ENCODE results near the gene FGD4.
"Not testable (repeated sequence)": the region's sequence is repeated elsewhere in the genome, so short reads cannot be mapped to it uniquely, and the experiment has no call there.

FGD4 gene

GRCh38 chr12:32489070-32489469, 89.7 kb downstream of the FGD4 start:
- DNase-seq (ENCODE audit: low read depth in 3 of 3, low spot score in 1 of 3), result no peak

DNA sequence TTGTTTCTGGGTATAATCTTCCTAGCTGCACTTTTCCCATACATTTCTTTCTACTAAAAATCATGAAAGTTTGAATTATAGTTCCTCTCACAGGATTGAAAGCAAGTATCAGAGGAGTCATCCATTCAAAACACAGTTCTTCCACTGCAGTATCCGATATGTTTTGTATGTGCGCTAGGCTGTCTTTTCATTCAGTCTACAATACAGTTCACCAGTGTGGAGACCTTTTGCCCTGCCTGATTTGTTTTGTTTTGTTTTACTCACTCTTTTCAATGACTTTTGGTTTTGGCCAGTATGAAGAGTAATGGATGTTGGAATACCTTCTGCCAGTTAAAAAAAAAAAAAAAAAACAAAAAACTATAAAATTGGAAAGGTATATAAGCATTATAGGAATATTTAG, 91.4 kb downstream of the FGD4 start:
- no peak for DNase-seq (ENCODE audit: low read depth in 3 of 3, low spot score in 1 of 3)

DNA sequence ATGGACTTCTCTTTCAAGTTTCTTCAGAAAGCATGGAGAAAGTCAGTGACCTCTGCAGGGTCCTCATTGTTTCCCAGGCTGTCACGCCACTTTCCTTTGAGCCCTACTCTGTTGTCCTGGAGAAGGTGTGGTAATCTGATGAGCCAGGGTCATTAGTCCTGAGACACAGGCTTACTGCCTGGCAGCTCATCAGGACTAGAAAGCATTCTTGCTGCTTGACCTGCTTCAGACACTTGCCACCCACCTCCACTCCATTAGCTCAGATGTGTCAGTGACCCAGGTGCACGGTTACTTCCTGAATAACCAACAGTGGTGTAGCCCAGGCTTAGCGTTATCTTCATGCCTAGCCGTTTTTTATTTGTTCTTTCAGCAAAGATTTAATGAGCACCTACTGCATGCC, 93.9 kb downstream of the FGD4 start:
- DNase-seq (ENCODE audit: low read depth in 3 of 3, low spot score in 1 of 3), result no peak

- DNase-seq (ENCODE audit: low read depth in 3 of 3, low spot score in 1 of 3), result no peak
Measured at GRCh38 chr12:32494656-32495055, 95.3 kb downstream of the FGD4 start.

DNA sequence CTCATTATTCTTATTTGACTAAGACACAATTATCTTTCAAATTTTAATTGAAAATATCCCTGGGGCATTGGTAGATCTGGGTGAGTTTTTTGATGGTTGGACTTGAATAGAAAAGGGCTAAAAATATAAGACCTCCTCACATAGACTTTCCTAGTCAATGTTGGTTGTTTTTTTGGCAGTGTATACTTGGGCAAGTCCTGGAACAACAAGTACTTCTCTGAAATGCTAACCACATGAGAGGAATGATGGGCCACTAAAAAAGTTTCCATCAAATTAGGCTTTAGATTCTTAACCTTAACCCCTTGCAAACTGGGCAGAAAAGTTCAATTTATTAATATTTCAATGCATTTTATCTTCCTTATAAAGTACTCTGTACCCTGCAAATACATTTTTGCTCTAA, 97.6 kb downstream of the FGD4 start:
- DNase-seq (ENCODE audit: low read depth in 3 of 3, low spot score in 1 of 3), result no peak

DNA sequence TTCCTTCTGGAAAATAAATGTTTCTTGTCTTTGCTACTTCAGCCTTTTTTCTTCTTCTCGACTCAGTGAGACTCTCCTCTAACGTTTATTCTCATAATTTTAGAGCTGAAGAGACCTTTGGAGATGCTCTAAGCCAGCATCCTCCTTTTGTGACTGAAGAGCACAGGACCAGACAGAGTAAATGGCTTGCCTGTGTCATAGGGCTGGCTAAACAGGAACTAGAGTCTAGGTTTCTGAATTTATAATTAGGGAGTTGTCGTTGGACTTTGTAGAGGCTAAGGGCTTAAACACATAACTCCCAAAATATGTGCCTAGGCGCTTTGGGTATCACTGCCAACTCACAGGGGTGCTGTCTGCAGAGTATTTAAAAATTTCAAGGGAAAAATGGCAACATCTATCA, 98.5 kb downstream of the FGD4 start:
- no peak for DNase-seq (ENCODE audit: low read depth in 3 of 3, low spot score in 1 of 3)

DNA sequence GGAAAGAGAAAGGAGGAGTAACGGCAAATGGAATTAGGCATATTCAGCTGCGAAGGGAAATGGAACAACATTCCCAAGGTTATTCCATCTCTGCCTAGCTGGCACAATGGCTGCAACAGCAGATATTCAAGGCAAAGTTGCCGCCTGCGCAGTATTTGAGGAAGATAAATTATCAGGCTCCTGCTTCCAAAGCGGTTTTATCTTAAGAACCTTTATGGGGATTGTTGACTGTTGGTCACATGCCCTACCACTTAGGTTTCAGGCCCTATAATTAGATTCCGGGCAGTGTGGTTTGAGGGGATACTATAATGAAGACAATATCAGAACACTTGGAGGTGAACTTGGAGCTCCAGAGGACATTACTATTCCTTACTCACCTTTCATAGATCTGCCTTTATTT, 99.7 kb downstream of the FGD4 start:
- DNase-seq (ENCODE audit: low read depth in 3 of 3, low spot score in 1 of 3), result no peak

- DNase-seq (ENCODE audit: low read depth in 3 of 3, low spot score in 1 of 3), result no peak
Measured at GRCh38 chr12:32501835-32502333, 102.5 kb downstream of the FGD4 start.

DNA sequence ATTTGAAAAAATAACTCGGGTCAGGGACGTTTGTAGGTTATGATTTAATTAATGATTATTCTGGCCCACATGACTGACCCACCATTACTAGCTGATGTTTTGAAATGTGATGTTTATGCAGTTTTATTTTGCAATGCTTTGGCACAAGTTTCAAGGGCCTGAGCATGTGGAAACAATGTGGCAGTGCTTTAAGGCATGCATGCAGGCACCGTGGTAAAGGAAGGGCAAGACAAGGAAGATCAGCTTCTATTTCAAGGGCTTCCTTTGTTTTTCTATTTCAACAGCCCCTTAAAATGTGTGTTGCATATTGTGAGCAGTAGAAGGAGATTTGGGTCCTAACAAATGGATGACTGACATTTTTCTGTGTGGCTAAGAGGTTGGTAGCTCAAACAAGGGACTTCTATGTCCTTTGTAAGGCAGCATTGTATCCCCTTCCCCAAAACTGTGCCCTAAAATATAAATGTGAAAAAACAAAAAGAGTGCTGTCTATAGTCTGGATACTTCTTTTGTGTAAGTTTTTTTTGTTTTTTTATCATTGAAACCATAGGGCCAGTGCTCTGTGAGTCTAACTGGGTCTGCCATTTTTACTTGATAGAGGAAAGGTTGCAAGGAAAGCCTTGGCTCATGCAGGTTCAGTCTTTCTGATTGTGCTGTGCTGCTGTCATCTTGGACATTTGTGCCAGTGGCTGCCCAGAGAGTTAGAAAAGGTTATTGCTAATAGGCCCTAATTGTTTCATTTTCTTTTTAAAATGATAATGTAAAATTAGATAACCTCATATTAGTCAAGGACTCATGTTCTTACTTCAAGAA, 103.5 kb downstream of the FGD4 start:
- DNase-seq (ENCODE audit: low read depth in 3 of 3, low spot score in 1 of 3), result no peak

GRCh38 chr12:32503730-32504129, 104.4 kb downstream of the FGD4 start:
- DNase-seq (ENCODE audit: low read depth in 3 of 3, low spot score in 1 of 3), result no peak

- no peak for DNase-seq (ENCODE audit: low read depth in 3 of 3, low spot score in 1 of 3)
Measured at GRCh38 chr12:32504591-32504990, 105.2 kb downstream of the FGD4 start.

DNA sequence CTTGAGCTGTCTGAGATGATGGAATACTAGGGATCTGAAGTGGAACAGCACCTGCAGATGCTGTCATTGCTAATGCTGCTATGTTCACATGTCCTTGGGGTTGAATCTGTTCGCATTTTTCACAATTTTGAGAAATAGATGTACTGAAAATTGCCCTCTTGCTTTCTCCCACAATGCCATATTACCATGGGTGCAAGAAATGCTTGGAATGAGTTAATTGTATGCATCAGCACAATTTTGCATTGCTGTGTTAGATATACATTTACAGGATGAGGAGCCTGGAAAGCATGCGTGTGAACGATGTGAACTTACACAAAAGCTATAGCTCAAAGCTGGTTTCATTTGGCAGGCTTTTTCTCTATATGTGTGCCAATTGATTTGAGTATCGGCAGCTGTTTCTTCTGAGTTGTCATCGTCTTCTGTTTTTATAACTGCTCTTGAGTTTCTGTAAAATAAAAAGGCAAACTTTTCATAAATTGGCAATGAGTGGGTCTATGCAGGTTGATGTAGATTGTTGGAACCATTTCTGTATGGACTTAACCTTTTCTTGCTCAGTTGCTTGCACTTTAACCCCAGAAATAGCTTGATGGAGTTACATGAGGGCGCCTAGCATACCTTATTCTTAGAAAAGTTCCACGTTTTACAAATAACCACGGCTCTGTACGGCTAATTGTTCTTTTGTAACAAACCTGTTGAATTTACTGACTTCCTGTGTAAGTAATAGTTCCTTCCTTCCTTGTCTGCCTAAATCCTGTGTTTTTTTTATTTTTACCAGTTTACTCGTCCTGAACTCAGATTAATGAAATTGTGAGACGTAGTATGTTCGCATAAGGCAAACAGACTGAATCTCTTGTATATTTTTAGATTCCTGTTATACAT, 105.9 kb downstream of the FGD4 start:
- no peak for DNase-seq (ENCODE audit: low read depth in 3 of 3, low spot score in 1 of 3)

DNA sequence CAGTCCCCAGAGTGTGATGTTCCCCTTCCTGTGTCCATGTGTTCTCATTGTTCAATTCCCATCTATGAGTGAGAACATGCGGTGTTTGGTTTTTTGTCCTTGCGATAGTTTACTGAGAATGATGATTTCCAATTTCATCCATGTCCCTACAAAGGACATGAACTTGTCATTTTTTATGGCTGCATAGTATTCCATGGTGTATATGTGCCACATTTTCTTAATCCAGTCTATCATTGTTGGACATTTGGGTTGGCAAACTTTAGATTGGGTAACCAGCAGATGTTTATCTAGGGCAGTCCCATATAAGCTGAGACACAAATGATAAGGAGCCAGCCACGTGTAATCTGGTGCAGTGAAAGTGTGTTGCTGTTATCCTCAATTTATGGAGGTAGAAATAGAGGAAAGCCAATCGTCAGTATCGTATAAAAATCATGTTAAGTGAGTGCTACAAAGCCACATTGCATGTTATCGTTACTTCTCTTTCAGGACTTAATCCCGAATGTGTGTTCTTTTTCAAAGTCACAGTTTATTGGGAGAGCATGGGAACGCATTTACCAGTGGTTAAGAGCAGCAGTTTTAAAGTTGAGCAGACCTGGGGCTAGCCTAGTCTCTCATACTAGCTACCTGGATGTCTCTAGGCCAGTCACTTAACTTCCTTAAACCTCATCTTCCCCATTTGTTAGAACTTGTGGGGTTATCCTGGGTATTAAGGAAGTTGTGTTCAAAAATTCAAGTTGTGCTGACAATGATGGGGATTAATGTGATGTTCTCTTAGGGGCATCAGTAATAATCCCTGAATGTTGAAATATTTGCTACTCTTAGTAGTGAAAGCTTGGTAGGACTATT, 108.0 kb downstream of the FGD4 start:
- DNase-seq (ENCODE audit: low read depth in 3 of 3, low spot score in 1 of 3), result not testable (repeated sequence)

- DNase-seq (ENCODE audit: low read depth in 3 of 3, low spot score in 1 of 3), result no peak
Measured at GRCh38 chr12:32507942-32508320, 108.6 kb downstream of the FGD4 start.

GRCh38 chr12:32508626-32509025, 109.3 kb downstream of the FGD4 start:
- no peak for DNase-seq (ENCODE audit: low read depth in 3 of 3, low spot score in 1 of 3)

GRCh38 chr12:32509328-32510091, 110.2 kb downstream of the FGD4 start:
- DNase-seq (ENCODE audit: low read depth in 3 of 3, low spot score in 1 of 3), result no peak

DNA sequence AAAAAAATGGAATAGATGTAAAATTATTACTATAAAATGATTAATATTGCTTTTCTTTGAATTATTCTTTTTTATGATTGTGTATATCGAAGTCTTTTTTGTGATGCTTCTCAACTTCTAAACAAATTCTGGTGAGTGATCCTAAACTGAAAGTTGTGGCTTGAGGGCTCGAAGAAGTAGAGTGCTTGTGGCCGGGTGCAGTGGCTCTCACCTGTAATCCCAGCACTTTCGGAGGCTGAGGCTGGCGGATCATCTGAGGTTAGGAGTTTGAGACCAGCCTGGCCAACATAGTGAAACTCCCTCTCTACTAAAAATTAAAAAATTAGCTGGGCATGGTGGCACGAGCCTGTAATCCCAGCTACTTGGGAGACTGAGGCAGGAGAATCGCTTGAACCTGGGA, 112.6 kb downstream of the FGD4 start:
- DNase-seq (ENCODE audit: low read depth in 3 of 3, low spot score in 1 of 3), result not testable (repeated sequence)

- no peak for DNase-seq (ENCODE audit: low read depth in 3 of 3, low spot score in 1 of 3)
Measured at GRCh38 chr12:32512379-32512778, 113.0 kb downstream of the FGD4 start.

GRCh38 chr12:32512910-32513309, 113.6 kb downstream of the FGD4 start:
- DNase-seq (ENCODE audit: low read depth in 3 of 3, low spot score in 1 of 3), result no peak

DNA sequence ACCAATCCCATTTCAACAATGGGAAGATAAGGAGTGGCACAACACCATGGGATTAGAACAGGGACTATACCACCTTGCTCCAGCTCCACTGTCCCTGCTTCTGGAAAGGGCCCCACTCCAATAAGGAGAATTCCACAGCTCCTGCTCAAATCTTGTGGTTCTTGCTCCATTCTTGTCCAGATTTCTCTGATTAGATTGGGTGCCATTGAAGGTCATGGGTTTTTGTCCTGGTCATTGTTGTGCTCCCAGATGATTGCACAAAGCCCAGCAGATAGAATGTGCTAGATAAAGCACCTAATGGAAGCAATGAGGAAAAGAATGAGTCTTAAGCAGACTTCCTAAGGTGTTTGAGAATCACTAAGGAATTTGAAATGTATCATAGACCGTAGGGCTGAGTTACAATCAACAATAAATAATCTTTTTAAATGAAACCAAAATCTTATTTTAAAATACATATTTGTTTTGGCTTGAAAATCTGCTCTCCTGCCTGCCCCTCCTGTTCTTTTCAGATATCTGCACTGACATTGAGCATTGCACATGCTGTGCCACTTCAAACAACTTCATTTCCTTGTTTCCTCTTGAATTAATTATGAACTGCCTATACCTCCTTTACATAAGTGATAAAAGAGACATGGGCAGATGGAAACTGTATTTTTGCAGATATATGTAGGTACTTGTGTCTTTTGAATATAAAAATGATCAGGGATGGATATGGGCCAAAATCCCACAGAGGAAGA, 115.9 kb downstream of the FGD4 start:
- DNase-seq (ENCODE audit: low read depth in 3 of 3, low spot score in 1 of 3), result no peak
